Activated T-cell treated with anti-CD3 and anti-CD28 coated beads, Interleukin-2, amount 50 U/mL, for 4 hours (primary cell): ENCODE measurements around the gene DAGLB. TPM values are rescaled to one million over a fixed set of nuclear protein-coding genes. Genes with fewer than 3 reads are reported as not detected.
A peak's percentile ranks its signal among the peaks of the same experiment; 100 is the strongest.

Experiments used
- ATAC-seq, 2 donors: fragments of 200-7000 bp; cut with Tn5 transposase; one replicate each; pipeline ENCODE4 v1.10.0; 2021
- DNase-seq: peaks from one replicate; pipeline ENCODE4 v3.0.0-alpha.2; 2020
- H3K27me3 Mint-ChIP-seq: one replicate; pipeline ENCODE4 v1.8.0; 2021; ENCODE audit warnings: low read depth, mixed read lengths
- H3K36me3 Mint-ChIP-seq: one replicate; pipeline ENCODE4 v1.8.0; 2022; ENCODE audit warnings: mixed read lengths; ENCODE audit not compliant: insufficient read depth
- H3K4me1 Mint-ChIP-seq: one replicate; pipeline ENCODE4 v1.8.0; 2021; ENCODE audit warnings: low read depth, mixed read lengths
- H3K4me3 Mint-ChIP-seq: one replicate; pipeline ENCODE4 v1.8.0; 2021; ENCODE audit warnings: mild to moderate bottlenecking, moderate library complexity, mixed read lengths
- H3K9me3 Mint-ChIP-seq: one replicate; pipeline ENCODE4 v1.8.0; 2021; ENCODE audit warnings: mixed read lengths
- total RNA-seq, 3 donors: library from RNA; stranded (reverse); gene quantifications; one replicate each; pipeline ENCODE4 v1.2.1, GENCODE V29; 2021

The DAGLB gene
- 10 to 100 TPM; 12.0 to 15.0 (median 12.8) TPM for total RNA-seq

- Mint-ChIP-seq H3K9me3 (no peaks in the 10 kb centered on the region), H3K4me1 (peaks cover 23% of the 10 kb centered on the region), H3K36me3 (peaks cover 13% of the 10 kb centered on the region), H3K27me3 (no peaks in the 10 kb centered on the region), H3K4me3 (peak within 1 kb of the TSS; percentile 96)
- DNase-seq: peak; percentile 95
- peak; percentile 89 to 92 for ATAC-seq
These were observed at the start of gene DAGLB for GRCh38 chr7:6447581-6448199. TSS of gene DAGLB (minus strand) at chr7:6447954. CDS start at chr7:6447842, 112 bp downstream.

DNA sequence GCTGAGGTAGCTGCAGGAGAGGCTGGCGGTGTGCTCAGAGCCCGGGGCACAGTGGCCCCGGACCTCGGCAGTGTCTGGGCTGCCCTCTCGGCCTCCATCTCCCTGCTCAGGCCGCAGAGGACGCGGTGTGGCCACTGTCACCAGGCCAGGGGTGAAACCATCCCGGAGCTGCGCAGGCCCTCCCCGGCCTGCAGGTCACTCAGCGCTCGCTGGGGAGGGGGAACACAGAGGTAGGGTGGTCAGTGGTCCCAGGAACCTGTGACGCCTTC is 49.8 kb upstream of the DAGLB start:
- Mint-ChIP-seq H3K4me1 (no peaks in the 10 kb centered on the region), H3K27me3 (no peaks in the 10 kb centered on the region), H3K9me3 (no peaks in the 10 kb centered on the region), H3K36me3 (no peaks in the 10 kb centered on the region), H3K4me3 (no peak overlapping the region)
- ATAC-seq: no peak
- no peak for DNase-seq

GRCh38 chr7:6496842-6497636 is 49.3 kb upstream of the DAGLB start:
- H3K9me3 Mint-ChIP-seq: no peaks in the 10 kb centered on the region
- no peaks in the 10 kb centered on the region for H3K36me3 Mint-ChIP-seq
- no peak for ATAC-seq
- H3K4me1 Mint-ChIP-seq: no peaks in the 10 kb centered on the region
- H3K4me3 Mint-ChIP-seq: no peak overlapping the region
- DNase-seq: no peak
- no peaks in the 10 kb centered on the region for H3K27me3 Mint-ChIP-seq

DNA sequence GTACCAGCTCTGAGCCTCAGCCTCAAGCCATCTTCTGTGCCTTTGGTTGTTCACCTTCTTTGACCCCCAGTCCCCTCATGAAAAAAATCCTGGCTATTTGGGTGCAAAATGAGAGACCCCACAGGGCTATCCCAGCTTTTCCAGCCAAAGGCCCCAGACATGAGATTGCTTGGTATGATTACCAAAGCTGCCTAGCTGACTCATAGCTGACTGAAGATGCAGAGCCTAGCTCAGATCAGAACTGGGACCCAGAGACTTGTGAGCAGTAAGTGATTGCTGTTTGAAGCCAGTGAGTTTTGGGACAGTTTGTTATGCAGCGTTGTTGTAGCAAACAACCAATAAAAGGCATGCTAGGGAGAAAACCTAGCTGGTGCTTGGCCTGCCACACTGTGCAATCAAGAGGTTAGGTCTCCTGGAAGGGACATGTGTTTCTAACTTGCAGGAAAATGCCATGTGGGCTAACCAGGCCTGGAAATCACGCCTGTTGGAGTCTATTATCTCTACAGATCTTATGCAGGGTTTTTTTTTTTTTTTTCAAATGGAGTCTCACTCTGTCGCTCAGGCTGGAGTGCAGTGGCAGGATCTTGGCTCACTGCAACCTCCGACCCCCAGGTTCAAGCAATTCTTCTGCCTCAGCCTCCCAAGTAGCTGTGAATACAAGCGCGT is 48.0 kb upstream of the DAGLB start:
- Mint-ChIP-seq H3K4me1 (no peaks in the 10 kb centered on the region), H3K27me3 (no peaks in the 10 kb centered on the region), H3K9me3 (no peaks in the 10 kb centered on the region), H3K36me3 (no peaks in the 10 kb centered on the region), H3K4me3 (no peak overlapping the region)
- DNase-seq: no peak
- ATAC-seq: no peak

DNA sequence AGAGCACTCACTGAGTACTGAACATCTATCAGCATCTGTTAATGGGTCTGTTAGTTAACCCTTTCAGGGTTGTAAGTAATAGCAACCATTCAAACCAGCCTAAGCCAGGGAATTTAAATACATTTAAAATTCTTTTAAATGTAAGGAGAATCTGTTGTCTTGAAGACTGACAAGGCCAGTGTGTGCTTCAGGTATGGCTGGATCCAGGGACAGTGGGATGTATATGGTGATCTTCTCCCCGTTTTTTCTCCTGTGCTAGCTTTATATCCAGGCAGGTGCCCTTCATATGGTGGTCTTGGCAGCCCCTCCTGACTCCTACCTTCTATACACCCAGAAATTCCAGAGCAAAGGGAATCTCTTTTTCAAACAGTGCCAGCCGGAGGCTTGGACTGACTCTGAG is 46.6 kb upstream of the DAGLB start:
- Mint-ChIP-seq H3K9me3 (no peaks in the 10 kb centered on the region), H3K4me3 (no peak overlapping the region), H3K27me3 (no peaks in the 10 kb centered on the region), H3K36me3 (no peaks in the 10 kb centered on the region), H3K4me1 (no peaks in the 10 kb centered on the region)
- DNase-seq (no peak), ATAC-seq (no peak)

DNA sequence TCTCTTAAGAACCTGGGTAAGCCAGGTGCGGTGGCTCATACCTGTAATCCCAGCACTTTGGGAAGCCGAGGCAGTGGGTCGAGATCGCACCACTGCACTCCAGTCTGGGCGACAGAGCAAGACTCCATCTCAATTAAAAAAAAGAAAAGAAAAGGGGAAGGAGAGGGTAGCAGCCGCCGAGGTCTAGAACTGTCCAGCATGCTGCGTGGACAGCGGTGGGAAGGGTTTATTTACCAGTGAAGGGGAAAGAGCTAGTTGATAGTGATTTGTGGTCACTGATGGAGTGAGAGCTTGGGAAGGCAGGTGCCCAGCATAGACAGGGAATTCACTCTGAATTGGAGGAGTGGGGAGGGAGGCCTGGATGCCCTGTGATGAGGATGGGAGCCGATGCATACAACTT is 43.4 kb upstream of the DAGLB start:
- Mint-ChIP-seq H3K9me3 (no peaks in the 10 kb centered on the region), H3K4me3 (no peak overlapping the region), H3K36me3 (no peaks in the 10 kb centered on the region), H3K27me3 (no peaks in the 10 kb centered on the region), H3K4me1 (no peaks in the 10 kb centered on the region)
- DNase-seq: no peak
- no peak for ATAC-seq

- H3K9me3 Mint-ChIP-seq: no peaks in the 10 kb centered on the region
- DNase-seq (no peak), ATAC-seq (no peak)
- H3K36me3 Mint-ChIP-seq: no peaks in the 10 kb centered on the region
- no peaks in the 10 kb centered on the region for H3K27me3 Mint-ChIP-seq
- peaks cover 3% of the 10 kb centered on the region for H3K4me1 Mint-ChIP-seq
- no peak overlapping the region for H3K4me3 Mint-ChIP-seq
These were observed 41.9 kb upstream of the DAGLB start for GRCh38 chr7:6489612-6490011.

GRCh38 chr7:6487184-6487545 is 39.4 kb upstream of the DAGLB start:
- H3K9me3 Mint-ChIP-seq: no peaks in the 10 kb centered on the region
- ATAC-seq (no peak), DNase-seq (no peak)
- H3K27me3 Mint-ChIP-seq: no peaks in the 10 kb centered on the region
- peaks cover 14% of the 10 kb centered on the region for H3K4me1 Mint-ChIP-seq
- no peaks in the 10 kb centered on the region for H3K36me3 Mint-ChIP-seq
- no peak overlapping the region for H3K4me3 Mint-ChIP-seq

- no peak for ATAC-seq
- H3K36me3 Mint-ChIP-seq: no peaks in the 10 kb centered on the region
- H3K4me3 Mint-ChIP-seq: no peak overlapping the region
- H3K4me1 Mint-ChIP-seq: peaks cover 18% of the 10 kb centered on the region
- H3K9me3 Mint-ChIP-seq: no peaks in the 10 kb centered on the region
- H3K27me3 Mint-ChIP-seq: no peaks in the 10 kb centered on the region
- DNase-seq: no peak
These were observed 38.9 kb upstream of the DAGLB start for GRCh38 chr7:6486438-6487183.

GRCh38 chr7:6482743-6483119 is 35.0 kb upstream of the DAGLB start:
- H3K4me1 Mint-ChIP-seq: peaks cover 55% of the 10 kb centered on the region
- peak overlapping the region; percentile 96 for H3K4me3 Mint-ChIP-seq
- no peaks in the 10 kb centered on the region for H3K9me3 Mint-ChIP-seq
- no peaks in the 10 kb centered on the region for H3K27me3 Mint-ChIP-seq
- no peak for ATAC-seq
- H3K36me3 Mint-ChIP-seq: peaks cover 7% of the 10 kb centered on the region
- no peak for DNase-seq

GRCh38 chr7:6482307-6482706 is 34.6 kb upstream of the DAGLB start:
- Mint-ChIP-seq H3K9me3 (no peaks in the 10 kb centered on the region), H3K4me1 (peaks cover 59% of the 10 kb centered on the region), H3K27me3 (no peaks in the 10 kb centered on the region), H3K4me3 (peak overlapping the region; percentile 96), H3K36me3 (peaks cover 9% of the 10 kb centered on the region)
- no peak for DNase-seq
- no peak for ATAC-seq

GRCh38 chr7:6481445-6481844 is 33.7 kb upstream of the DAGLB start:
- H3K27me3 Mint-ChIP-seq: no peaks in the 10 kb centered on the region
- peaks cover 9% of the 10 kb centered on the region for H3K36me3 Mint-ChIP-seq
- DNase-seq (no peak), ATAC-seq (no peak)
- H3K4me1 Mint-ChIP-seq: peaks cover 67% of the 10 kb centered on the region
- no peaks in the 10 kb centered on the region for H3K9me3 Mint-ChIP-seq
- peak overlapping the region; percentile 2 for H3K4me3 Mint-ChIP-seq

DNA sequence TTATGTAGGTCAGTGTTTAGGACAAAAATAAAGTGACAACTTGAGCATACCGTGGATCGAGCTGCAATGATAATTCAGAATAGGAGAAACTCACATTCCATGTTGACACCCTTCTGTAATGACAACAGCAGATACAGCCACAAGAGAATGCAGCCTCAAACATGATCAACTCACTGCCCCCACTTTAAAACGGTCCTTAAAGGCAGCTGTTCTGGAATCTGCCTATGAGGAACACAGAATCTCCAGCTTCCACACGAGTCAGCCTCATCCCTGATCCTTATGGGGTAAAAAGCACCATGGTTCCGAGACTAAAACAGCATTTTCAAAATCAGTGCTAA is 32.5 kb upstream of the DAGLB start:
- Mint-ChIP-seq H3K4me1 (peaks cover 78% of the 10 kb centered on the region), H3K4me3 (no peak overlapping the region), H3K36me3 (peaks cover 9% of the 10 kb centered on the region), H3K27me3 (no peaks in the 10 kb centered on the region), H3K9me3 (no peaks in the 10 kb centered on the region)
- DNase-seq (no peak), ATAC-seq (no peak)

GRCh38 chr7:6479067-6479466 is 31.3 kb upstream of the DAGLB start:
- DNase-seq (no peak), ATAC-seq (peak in 1 of 2 donors; percentile 22)
- Mint-ChIP-seq H3K4me3 (peak overlapping the region; percentile 19), H3K4me1 (peaks cover 78% of the 10 kb centered on the region), H3K27me3 (no peaks in the 10 kb centered on the region), H3K9me3 (no peaks in the 10 kb centered on the region), H3K36me3 (peaks cover 11% of the 10 kb centered on the region)
